Dendritic cell treated with granulocyte-macrophage colony-stimulating factor and Interleukin-4, amounts not matched to agents 40 ng/mL and 50 ng/mL, for 4 days (primary cell): Measurements from ENCODE around the gene SLC22A4.
A peak's percentile ranks its signal among the peaks of the same experiment; 100 is the strongest.

Experiments
- H3K27ac Mint-ChIP-seq: one replicate; pipeline ENCODE4 v1.8.0; 2022; ENCODE audit warnings: mild to moderate bottlenecking, mixed read lengths
- H3K27me3 Mint-ChIP-seq: one replicate; pipeline ENCODE4 v1.8.0; 2022; ENCODE audit warnings: mild to moderate bottlenecking, mixed read lengths
- H3K36me3 Mint-ChIP-seq: one replicate; pipeline ENCODE4 v1.8.0; 2022; ENCODE audit warnings: low read depth, mixed read lengths
- H3K4me1 Mint-ChIP-seq: one replicate; pipeline ENCODE4 v1.8.0; 2022; ENCODE audit warnings: low read depth, mixed read lengths
- H3K4me3 Mint-ChIP-seq: one replicate; pipeline ENCODE4 v1.8.0; 2022; ENCODE audit warnings: mild to moderate bottlenecking, moderate library complexity, mixed read lengths
- H3K9me3 Mint-ChIP-seq: one replicate; pipeline ENCODE4 v1.8.0; 2022; ENCODE audit warnings: mixed read lengths
- intact Hi-C: fragments of 100-400 bp; cut with micrococcal nuclease; formaldehyde crosslinking; loops from one replicate; pipeline ENCODE4 v1.15.0; 2022

SLC22A4 gene

DNA sequence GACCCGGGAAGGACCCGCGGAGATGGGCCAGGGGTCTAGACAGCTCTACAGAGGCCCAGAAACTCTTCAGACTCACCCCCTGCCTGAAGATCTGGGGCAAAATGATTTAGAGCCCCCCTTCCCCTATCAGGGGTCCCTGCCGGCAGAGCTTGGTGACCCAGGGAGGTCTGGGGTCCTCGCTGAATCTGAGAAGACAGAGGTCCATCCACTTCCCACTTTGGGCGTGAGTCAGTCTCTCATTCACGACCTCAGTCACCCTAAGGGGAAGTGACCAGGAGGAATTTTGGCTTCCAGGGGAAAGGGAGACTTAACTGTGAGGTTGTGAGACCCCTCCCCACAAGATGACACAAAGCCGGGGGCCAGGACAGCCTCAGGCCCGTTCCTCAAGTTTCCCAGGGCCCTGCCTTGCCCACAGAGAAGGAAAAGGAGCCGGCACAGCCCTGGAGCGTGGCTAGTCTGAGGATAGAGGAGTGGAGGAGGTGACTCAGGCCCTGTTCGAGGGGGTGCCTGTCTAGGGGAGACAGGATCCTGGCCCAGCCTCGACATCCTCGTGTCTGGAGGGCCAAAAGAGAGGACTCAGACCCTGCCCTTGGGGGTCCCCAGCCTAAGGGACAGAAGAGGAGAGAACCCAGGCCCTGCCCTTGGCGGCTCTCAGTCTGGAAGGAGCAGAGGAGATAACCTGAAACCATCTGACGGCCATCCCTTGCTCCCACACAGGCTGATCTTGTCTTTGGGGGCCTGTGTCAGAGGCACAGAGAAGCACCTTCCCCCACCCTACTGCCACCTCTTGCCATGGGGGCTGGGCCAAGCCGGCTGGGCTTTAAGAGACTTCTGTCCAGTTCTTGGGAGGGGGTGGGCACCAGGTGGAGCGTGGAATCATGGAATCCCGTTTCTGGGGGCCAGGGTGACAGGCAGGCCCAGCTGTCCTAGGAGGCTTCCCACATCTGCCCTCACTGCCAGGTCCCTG is 35.8 kb upstream of the SLC22A4 start:
- peaks cover 42% of the 10 kb centered on the region for H3K27me3 Mint-ChIP-seq
- peak overlapping the region; percentile 71 for H3K27ac Mint-ChIP-seq
- H3K4me1 Mint-ChIP-seq = peaks cover 49% of the 10 kb centered on the region
- peak overlapping the region; percentile 62 for H3K4me3 Mint-ChIP-seq
- no peaks in the 10 kb centered on the region for H3K9me3 Mint-ChIP-seq
- H3K36me3 Mint-ChIP-seq = no peaks in the 10 kb centered on the region
- intact Hi-C loops = no loop called here

DNA sequence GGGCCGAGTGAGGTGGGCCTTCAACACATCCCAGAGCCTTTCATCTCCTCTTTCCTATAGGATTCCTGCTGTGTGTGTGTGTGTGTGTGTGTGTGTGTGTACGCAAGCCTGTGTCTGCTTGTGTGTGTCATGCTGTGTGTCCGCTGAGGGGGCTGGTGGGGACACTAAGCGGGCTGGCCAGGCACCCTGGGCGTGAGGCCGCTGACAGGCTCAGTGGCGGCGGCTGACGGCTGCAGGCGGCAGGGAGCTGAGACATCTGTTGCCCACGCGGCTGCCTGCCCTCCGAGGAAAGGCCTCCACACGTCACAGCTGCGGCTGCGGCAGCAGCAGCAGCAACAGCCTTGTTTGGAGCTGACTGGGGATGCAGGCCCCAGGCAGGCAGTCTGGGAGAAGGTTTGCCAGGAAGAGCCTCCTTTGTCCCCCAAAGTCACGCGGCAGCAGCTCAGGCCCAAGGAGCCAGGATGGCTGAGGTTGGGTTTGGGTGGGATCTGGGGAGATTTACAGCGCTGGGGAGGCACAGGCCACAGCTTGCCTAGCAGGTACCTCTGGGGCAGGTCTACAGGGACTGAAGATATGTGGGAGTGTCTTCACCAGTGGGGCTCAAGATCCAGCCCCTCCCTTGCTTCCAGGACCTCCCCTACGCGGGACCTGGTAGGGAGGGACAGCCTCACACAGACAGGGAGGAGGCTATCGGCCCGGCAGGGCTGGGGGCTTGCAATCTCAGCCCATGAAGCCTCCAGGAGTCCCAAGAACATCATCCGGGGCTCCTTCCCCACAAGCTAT is 34.9 kb upstream of the SLC22A4 start:
- peaks cover 50% of the 10 kb centered on the region for H3K4me1 Mint-ChIP-seq
- no peaks in the 10 kb centered on the region for H3K36me3 Mint-ChIP-seq
- H3K9me3 Mint-ChIP-seq = no peaks in the 10 kb centered on the region
- H3K27ac Mint-ChIP-seq = peak overlapping the region; percentile 71
- H3K27me3 Mint-ChIP-seq = peaks cover 39% of the 10 kb centered on the region
- intact Hi-C loops = no loop called here
- no peak overlapping the region for H3K4me3 Mint-ChIP-seq

DNA sequence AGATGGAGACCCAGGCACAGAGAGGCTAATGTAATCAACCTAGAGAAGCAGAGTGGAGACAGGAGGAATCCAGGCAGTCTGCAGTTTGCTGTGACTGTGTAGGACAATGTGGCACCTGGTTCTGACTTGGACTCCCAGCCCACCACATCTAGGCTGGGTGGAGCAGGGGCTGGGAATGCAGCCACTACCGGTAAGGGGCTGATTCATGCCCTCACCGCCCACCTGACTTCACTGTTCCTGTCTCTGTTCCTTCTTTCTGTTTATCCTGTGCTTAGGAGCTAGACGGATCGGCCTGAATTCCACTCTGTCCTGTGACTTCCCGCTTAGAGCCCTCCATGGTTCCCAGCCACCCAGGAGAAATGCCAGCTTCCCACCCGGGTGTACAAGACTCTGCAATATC is 34.1 kb upstream of the SLC22A4 start:
- intact Hi-C loops = no loop called here
- H3K27ac Mint-ChIP-seq = peak overlapping the region; percentile 4
- no peaks in the 10 kb centered on the region for H3K36me3 Mint-ChIP-seq
- peaks cover 39% of the 10 kb centered on the region for H3K27me3 Mint-ChIP-seq
- H3K4me3 Mint-ChIP-seq = no peak overlapping the region
- no peaks in the 10 kb centered on the region for H3K9me3 Mint-ChIP-seq
- peaks cover 56% of the 10 kb centered on the region for H3K4me1 Mint-ChIP-seq

DNA sequence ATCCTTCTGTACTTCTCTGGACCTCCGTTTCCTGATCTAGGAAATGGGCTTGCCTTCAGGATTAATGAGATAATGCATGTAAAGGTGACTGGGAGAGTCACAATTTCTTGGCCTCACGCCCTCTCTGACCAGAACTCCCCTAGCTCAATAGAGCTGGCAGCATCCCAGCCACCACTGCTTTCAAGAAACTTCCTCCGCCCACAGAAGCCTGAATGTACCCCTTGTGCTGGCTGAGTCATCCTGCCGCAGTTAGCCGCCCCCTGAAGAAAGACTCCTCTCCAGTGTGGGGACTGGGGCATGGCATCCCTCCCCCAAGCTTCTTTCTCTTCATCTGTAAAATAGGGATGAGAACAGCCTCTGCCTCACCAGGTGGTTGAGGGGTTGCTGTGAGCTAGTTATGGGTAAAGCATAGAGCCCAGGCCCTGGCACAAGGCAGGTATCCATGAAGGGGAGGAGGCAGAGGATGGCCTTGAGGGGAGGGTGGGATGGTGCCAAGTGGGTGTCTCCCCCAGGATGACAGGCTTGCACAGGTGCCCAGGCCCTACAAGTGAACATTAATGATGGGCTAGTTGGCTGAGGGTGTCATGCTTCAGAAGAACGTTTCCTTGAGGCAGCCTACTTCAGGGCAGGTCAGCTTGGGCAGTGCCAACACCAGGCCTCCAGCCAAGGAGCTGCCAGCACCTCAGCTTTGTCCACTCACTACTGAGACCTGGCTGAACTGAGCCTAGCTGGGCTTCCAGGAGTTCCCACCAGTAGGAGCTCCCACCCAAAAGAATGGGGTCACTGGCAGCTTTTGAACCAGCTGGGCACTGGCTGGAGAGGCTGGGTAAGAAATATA is 33.3 kb upstream of the SLC22A4 start:
- intact Hi-C loops = no loop called here
- peaks cover 33% of the 10 kb centered on the region for H3K27me3 Mint-ChIP-seq
- H3K4me1 Mint-ChIP-seq = peaks cover 56% of the 10 kb centered on the region
- no peak overlapping the region for H3K27ac Mint-ChIP-seq
- H3K9me3 Mint-ChIP-seq = no peaks in the 10 kb centered on the region
- no peaks in the 10 kb centered on the region for H3K36me3 Mint-ChIP-seq
- no peak overlapping the region for H3K4me3 Mint-ChIP-seq

DNA sequence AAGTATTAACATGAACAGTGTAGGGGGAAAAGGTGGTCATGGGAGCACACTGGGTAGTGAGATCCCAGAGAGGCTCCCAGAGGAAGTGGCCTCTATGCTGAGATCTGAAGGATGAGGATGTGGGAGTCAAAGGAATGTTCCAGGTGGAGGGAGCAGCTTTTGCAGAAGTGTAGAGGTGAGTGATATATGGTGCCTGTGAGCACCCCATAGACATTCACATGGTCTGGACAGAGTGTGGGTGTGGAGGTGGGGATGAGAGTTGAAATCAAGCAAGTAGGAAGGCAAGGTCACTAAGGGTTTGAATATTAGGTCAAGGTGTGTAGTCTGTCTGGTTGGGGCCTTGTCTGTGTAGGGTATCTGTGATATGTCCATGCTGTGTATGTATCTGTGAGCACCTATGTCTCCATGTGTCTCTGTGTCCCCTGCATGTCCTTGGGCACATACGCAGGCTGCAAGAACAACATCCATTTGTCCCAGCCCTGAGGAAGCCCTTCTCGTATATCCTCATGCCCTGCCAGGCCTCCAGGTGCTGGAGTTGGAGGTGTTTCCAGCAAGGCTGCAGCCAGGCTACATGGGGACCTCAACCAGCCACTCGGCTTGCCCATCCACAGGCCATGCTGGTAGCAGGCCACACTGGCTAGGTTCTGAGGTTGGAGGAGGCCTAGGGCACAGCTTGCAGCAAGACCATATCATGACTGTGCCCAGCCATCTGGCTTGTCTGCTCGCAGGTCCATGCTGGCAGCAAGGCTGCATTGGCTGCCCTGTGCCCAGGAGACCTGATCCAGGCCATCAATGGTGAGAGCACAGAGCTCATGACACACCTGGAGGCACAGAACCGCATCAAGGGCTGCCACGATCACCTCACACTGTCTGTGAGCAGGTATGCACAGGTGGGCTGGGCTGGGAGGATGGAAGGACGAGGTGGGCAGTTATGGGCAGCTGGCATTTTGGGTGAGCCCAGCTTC is 32.0 kb upstream of the SLC22A4 start:
- H3K27ac Mint-ChIP-seq = no peak overlapping the region
- H3K9me3 Mint-ChIP-seq = no peaks in the 10 kb centered on the region
- peaks cover 56% of the 10 kb centered on the region for H3K4me1 Mint-ChIP-seq
- H3K4me3 Mint-ChIP-seq = no peak overlapping the region
- H3K27me3 Mint-ChIP-seq = peaks cover 21% of the 10 kb centered on the region
- intact Hi-C loops = no loop called here
- H3K36me3 Mint-ChIP-seq = peaks cover under 1% of the 10 kb centered on the region

DNA sequence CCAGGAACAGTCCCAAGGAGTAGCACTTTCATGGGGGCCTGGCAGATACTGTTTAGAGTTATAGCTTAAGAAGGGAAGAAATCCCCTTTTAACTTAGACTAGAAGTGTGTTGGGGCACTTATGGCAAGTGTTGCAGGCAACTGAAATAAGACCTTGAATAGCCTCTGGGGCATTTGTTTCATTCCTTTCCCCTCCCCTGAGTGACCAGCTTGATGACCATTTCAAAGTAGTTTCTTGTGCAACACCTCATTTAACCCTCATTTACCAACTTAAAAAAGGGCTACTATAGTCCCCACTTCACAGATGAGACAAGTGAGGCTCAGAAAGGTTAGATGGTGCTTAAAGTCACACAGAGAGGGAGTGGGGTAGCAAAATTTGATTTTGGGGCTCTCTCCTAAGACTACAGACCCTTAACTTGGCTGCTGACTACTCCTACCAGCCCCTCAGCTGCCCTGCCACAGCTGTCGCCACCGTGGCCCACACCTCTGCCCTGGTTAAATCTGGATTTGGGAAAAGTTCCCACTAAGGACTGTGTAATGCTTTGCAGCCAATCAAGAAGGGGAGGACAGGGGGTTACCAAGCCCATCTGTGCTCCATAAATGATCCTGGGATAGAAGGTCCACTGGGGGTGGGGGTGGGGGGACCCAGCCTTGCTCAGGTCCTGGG is 31.2 kb upstream of the SLC22A4 start:
- H3K4me1 Mint-ChIP-seq = peaks cover 53% of the 10 kb centered on the region
- no peak overlapping the region for H3K27ac Mint-ChIP-seq
- H3K27me3 Mint-ChIP-seq = peaks cover 14% of the 10 kb centered on the region
- intact Hi-C loops = no loop called here
- peaks cover 6% of the 10 kb centered on the region for H3K36me3 Mint-ChIP-seq
- no peaks in the 10 kb centered on the region for H3K9me3 Mint-ChIP-seq
- no peak overlapping the region for H3K4me3 Mint-ChIP-seq

DNA sequence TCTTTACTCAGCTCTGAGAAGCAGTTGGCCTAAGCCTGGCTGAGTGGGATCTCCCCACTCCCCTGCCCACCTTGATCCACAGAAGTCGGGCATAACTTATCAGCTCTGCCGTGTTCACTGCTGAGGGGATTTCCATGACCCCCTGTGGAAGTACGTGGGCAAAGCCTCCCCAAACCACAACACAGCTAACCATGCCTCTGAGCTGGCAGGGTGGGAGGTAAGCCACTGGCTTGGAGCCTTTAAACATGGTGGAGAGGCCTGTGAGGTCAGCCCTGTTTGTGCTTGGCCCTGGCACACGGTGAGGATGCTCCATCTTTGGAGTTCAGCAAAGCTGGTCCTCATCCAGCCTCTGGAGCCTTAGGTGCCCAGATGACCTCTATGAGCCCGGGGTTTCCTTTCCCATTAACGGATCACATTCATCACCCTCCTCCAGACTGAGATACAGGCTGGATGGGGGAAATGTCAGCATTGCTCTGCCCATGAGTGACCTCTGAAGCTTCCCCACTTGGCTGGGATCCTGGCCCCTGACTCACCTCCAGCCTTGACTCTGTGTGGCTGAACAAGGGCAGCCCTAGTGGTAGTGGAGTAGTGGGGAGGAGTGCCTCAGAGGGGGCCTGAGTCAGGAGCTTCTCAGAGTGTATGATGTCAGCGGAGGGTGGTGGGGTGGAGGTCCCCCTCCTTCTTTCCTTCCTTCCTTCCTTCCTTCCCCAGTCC is 30.5 kb upstream of the SLC22A4 start:
- Mint-ChIP-seq H3K4me1 (peaks cover 46% of the 10 kb centered on the region), H3K9me3 (no peaks in the 10 kb centered on the region), H3K27me3 (peaks cover 10% of the 10 kb centered on the region), H3K27ac (no peak overlapping the region), H3K4me3 (no peak overlapping the region), H3K36me3 (peaks cover 6% of the 10 kb centered on the region)
- intact Hi-C loops = no loop called here

DNA sequence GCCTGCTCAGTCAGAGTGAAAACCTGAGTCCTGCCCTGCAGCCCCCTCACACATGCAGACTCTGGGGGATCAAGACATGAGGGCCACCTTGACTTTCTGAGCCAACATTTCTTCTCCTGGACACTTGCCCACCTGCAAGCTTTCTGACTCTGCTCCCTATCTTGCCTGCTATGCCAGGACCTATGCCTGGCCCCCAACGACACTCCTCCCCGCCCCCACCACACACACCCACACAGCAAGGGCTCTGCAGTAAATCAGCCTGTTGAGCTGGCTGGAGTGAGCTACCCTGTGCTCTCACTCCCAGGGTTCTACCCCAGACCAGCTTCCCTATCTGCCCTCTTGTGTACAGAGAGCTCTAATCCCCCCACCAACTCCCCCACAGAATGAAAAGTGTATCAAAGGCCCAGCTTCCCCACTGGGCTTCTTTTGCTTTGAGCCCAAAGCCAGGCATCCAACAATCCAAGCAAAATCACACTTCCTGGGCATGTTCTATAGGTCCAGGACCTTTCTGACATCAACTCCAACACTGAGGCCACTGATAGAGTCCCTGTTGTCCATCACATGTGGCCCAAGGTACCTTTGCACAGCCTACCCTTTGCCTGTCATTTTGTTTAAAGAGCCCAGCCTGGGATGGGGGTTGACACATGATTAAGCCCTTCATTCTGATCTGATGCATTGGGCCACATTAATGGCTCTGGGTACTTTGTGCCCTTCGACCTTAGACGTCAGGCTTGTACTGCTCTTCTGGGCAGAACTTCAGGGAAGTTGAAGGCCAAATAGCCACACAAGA is 29.5 kb upstream of the SLC22A4 start:
- H3K27ac Mint-ChIP-seq = no peak overlapping the region
- peaks cover 36% of the 10 kb centered on the region for H3K4me1 Mint-ChIP-seq

DNA sequence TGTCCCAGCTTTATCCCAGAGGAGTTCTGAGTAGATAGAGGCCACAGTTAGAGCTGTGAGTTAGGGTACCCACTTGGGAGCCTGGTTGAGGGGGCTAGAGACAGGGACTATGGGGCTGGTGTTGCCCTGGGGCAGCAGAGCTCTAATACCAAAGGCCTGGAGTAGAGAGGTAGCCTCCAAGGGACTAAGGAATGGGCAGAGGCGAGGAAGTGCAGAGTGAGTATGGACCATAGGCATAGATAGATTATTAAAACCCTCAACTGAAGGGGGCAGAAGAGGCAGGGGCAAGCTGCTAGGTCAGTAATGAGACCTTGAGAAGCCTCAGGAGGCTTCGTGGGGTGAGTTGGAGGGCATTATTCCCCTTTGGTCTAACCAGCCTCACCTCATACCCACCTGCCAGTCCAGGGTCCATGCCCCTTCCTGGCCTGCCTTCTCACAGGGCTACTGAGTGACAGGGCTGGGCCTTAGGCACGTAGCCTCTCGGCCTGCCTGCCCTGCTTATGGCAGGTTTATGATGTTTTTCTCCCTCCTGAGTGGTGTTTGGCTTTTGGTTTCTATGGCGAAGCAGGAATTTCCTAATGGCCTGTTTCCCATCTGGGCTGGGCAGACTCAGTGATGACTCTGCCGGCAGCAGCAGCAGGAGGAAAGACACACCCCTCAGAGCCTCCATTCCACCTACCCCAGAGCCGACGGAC is 28.7 kb upstream of the SLC22A4 start:
- intact Hi-C loops = no loop called here
- Mint-ChIP-seq H3K27me3 (peaks cover 5% of the 10 kb centered on the region), H3K9me3 (no peaks in the 10 kb centered on the region), H3K4me3 (no peak overlapping the region), H3K27ac (no peak overlapping the region), H3K36me3 (peaks cover 6% of the 10 kb centered on the region), H3K4me1 (peaks cover 28% of the 10 kb centered on the region)

More for the DNA sequence above, 29.5 kb upstream of the SLC22A4 start:
- H3K27me3 Mint-ChIP-seq = peaks cover 8% of the 10 kb centered on the region
- H3K36me3 Mint-ChIP-seq = peaks cover 6% of the 10 kb centered on the region
- intact Hi-C loops = no loop called here
- H3K9me3 Mint-ChIP-seq = no peaks in the 10 kb centered on the region
- no peak overlapping the region for H3K4me3 Mint-ChIP-seq

DNA sequence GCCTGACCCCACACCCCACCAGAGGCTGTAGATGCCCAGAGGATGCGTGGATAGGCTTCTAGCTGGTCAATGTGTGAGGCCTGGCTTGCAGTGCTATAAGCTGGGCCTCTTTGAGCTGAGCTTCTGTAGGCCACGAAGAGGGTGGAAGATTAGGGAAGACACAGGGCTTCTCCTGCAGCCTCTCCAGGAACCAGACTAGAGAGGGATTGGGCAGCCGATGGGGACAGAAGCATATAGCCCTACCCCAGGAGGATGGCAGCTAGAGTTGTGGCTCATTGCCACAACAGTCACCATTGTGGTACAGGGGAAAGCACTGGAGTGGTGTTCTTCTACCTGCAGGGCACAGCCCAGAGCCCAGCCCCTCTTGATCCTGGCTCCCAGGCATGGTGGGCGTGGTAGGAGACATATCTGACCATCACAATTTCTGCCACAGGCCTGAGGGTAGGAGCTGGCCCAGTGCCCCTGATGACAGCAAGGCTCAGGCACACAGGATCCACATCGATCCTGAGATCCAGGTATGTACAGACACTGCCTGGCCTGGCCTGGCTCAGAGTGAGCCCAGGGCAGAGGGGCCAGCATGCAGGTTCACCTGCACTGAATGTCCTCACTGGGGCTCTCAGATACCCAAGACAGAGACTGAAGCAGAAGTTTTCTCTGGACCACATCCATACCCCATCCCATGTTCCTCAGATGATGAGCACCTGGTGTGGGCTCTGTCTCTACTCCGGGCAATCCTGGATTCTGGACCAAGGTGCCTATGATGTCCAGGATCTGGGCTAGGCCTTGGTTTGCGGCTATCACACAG is 28.0 kb upstream of the SLC22A4 start:
- peaks cover 23% of the 10 kb centered on the region for H3K4me1 Mint-ChIP-seq
- H3K36me3 Mint-ChIP-seq = peaks cover 6% of the 10 kb centered on the region
- H3K9me3 Mint-ChIP-seq = no peaks in the 10 kb centered on the region
- H3K27ac Mint-ChIP-seq = no peak overlapping the region
- H3K4me3 Mint-ChIP-seq = no peak overlapping the region
- peaks cover 11% of the 10 kb centered on the region for H3K27me3 Mint-ChIP-seq
- intact Hi-C loops = no loop called here
